ENCODE data around the gene MIEN1.
A peak's percentile ranks its signal among the peaks of the same experiment; 100 is the strongest.
"Not testable (repeated sequence)": the region's sequence is repeated elsewhere in the genome, so short reads cannot be mapped to it uniquely, and the experiment has no call there.

MIEN1 gene

GRCh38 chr17:39739885-39740356, 9.6 kb upstream of the MIEN1 start:
- DNase-seq (ENCODE audit: low read depth) = no peak

- no peak for DNase-seq (ENCODE audit: low read depth)
These were observed 8.9 kb upstream of the MIEN1 start for GRCh38 chr17:39738983-39739884.

- DNase-seq (ENCODE audit: low read depth) = peak; percentile 38
These were observed 8.2 kb upstream of the MIEN1 start for GRCh38 chr17:39738568-39738901.

GRCh38 chr17:39737760-39738567, 7.6 kb upstream of the MIEN1 start, which contains the start of gene GRB7:
GRB7 (plus strand) TSS chr17:39737938; CDS start chr17:39742302, 4,364 bp downstream.
- DNase-seq (ENCODE audit: low read depth) = no peak

GRCh38 chr17:39737206-39737759, 7.0 kb upstream of the MIEN1 start:
- no peak for DNase-seq (ENCODE audit: low read depth)

- DNase-seq (ENCODE audit: low read depth) = no peak
These were observed 6.2 kb upstream of the MIEN1 start for GRCh38 chr17:39736319-39737165.

GRCh38 chr17:39735882-39736281, 5.5 kb upstream of the MIEN1 start:
- DNase-seq (ENCODE audit: low read depth) = no peak

- no peak for DNase-seq (ENCODE audit: low read depth)
These were observed 2.3 kb upstream of the MIEN1 start for GRCh38 chr17:39732586-39732985.

- DNase-seq (ENCODE audit: low read depth) = no peak
These were observed 966 bp downstream of the MIEN1 start for GRCh38 chr17:39729280-39729851.

- no peak for DNase-seq (ENCODE audit: low read depth)
These were observed 2.8 kb downstream of the MIEN1 start for GRCh38 chr17:39727556-39727955.

- DNase-seq (ENCODE audit: low read depth) = no peak
These were observed 3.7 kb downstream of the MIEN1 start for GRCh38 chr17:39726617-39727016.

- not testable (repeated sequence) for DNase-seq (ENCODE audit: low read depth)
These were observed 4.4 kb downstream of the MIEN1 start for GRCh38 chr17:39725923-39726322.

GRCh38 chr17:39724731-39725130, 5.6 kb downstream of the MIEN1 start:
- no peak for DNase-seq (ENCODE audit: low read depth)

- DNase-seq (ENCODE audit: low read depth) = no peak
These were observed 7.1 kb downstream of the MIEN1 start for GRCh38 chr17:39722965-39723848.

GRCh38 chr17:39722104-39722503, 8.2 kb downstream of the MIEN1 start:
- DNase-seq (ENCODE audit: low read depth) = no peak

- DNase-seq (ENCODE audit: low read depth) = no peak
These were observed 10.6 kb downstream of the MIEN1 start for GRCh38 chr17:39719563-39720355.

GRCh38 chr17:39717660-39718059, 12.7 kb downstream of the MIEN1 start:
- DNase-seq (ENCODE audit: low read depth) = no peak

GRCh38 chr17:39716879-39717536, 13.3 kb downstream of the MIEN1 start:
- DNase-seq (ENCODE audit: low read depth) = no peak

Data from stimulated activated CD8-positive, alpha-beta memory T cell treated with anti-CD3 and anti-CD28 coated beads, Interleukin-4, amount 100 ng/mL, for 24 hours (primary cell).